Common myeloid progenitor, CD34-positive (primary cell): ENCODE results near the gene JMJD8.

Source experiments
- CTCF ChIA-PET: fragments of 350-600 bp; sonication (Branson Sonifier 250); formaldehyde crosslinking; loops from one replicate; lab custom pipeline; 2021; ENCODE audit warnings: antibody characterized with exemption; lab: Charles Lee
- POLR2A ChIA-PET: fragments of 350-600 bp; sonication (Branson Sonifier 250); formaldehyde crosslinking; loops from one replicate; lab custom pipeline; 2021; ENCODE audit warnings: antibody characterized with exemption; lab: Charles Lee
- DNase-seq, 3 donors: peaks; one replicate each; pipeline versions ENCODE4 v3.0.0 to v3.0.0-alpha.2; 2013
- H3K27ac ChIP-seq, 2 experiments: 1 replicate in 1 of 2; 2 replicates in 1 of 2; pipeline ENCODE4 v1.7.0; 2013; ENCODE audit warnings: inconsistent platforms in 2 of 2, low read length in 2 of 2, mild to moderate bottlenecking in 2 of 2, low read depth in 1 of 2, moderate library complexity in 1 of 2; ENCODE audit not compliant: severe bottlenecking in 2 of 2, insufficient read depth in 1 of 2, poor library complexity in 1 of 2
- H3K27me3 ChIP-seq, 5 experiments: replicated peaks in 2 of 5; 1 replicate in 3 of 5; 2 replicates in 2 of 5; pipeline versions ENCODE4 v1.6.1 to v1.7.0; 2013; ENCODE audit warnings: low read length in 4 of 5, mild to moderate bottlenecking in 2 of 5, moderate library complexity in 2 of 5, inconsistent platforms in 1 of 5; ENCODE audit not compliant: insufficient read depth in 5 of 5, control insufficient read depth in 4 of 5
- H3K36me3 ChIP-seq, 4 experiments: 1 replicate in 2 of 4; 2 replicates in 2 of 4; pipeline versions ENCODE4 v1.6.1 to v1.7.0; 2013; ENCODE audit warnings: low read length in 3 of 4, control low read depth in 1 of 4, mild to moderate bottlenecking in 1 of 4; ENCODE audit not compliant: control insufficient read depth in 4 of 4, insufficient read depth in 4 of 4
- H3K4me1 ChIP-seq, 4 experiments: 1 replicate in 3 of 4; 2 replicates in 1 of 4; pipeline versions ENCODE4 v1.6.1 to v1.7.1; 2013; ENCODE audit warnings: low read length in 3 of 4, mild to moderate bottlenecking in 3 of 4, control low read depth in 1 of 4, inconsistent platforms in 1 of 4, moderate library complexity in 1 of 4; ENCODE audit not compliant: control insufficient read depth in 4 of 4, insufficient read depth in 4 of 4; ENCODE audit errors: control extremely low read depth in 1 of 4
- H3K4me3 ChIP-seq, 7 experiments: 1 replicate in 4 of 7; 2 replicates in 3 of 7; pipeline versions ENCODE4 v1.5.1 to v1.7.0; 2013; ENCODE audit warnings: mild to moderate bottlenecking in 7 of 7, low read length in 6 of 7, moderate library complexity in 6 of 7, inconsistent platforms in 2 of 7, low read depth in 2 of 7, control low read depth in 1 of 7; ENCODE audit not compliant: insufficient read depth in 4 of 7, control insufficient read depth in 1 of 7; ENCODE audit errors: extremely low read depth in 1 of 7
- H3K9me3 ChIP-seq, 5 experiments: 1 replicate in 4 of 5; 2 replicates in 1 of 5; pipeline versions ENCODE4 v1.6.1 to v1.7.1; 2013; ENCODE audit warnings: low read length in 4 of 5, mild to moderate bottlenecking in 2 of 5, inconsistent platforms in 1 of 5, low read depth in 1 of 5, moderate library complexity in 1 of 5; ENCODE audit not compliant: control insufficient read depth in 4 of 5, insufficient read depth in 2 of 5; ENCODE audit errors: control extremely low read depth in 1 of 5
- WGBS: methylation state at CpG from one replicate; pipeline ENCODE4 v1.1.5; 2013; ENCODE audit not compliant: insufficient coverage; 5-methylcytosine and 5-hydroxymethylcytosine counted together

JMJD8 gene

GRCh38 chr16:708959-709358 is 24.8 kb upstream of the JMJD8 start:
- 80% methylated on average over 2 of the region's 4 CpGs for WGBS

DNA sequence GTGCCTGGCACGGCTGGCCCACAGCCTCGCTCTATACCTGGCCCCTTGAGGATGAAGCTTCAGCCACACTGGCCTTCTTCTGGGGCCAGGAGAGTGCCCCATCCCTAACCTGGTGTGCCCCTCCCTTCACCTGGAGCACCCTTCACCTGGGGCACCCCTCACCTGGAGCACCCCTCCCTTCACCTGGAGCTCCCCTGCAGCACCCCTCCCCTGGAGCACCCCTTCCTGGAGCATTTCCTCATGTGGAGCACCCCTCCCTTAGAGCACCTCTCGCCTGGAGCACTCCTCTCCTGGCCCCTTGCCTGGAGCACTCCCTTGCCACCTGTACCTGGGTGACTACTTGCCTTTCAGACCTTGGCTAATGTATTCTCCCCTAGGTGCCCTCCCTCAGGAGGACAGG is 23.9 kb upstream of the JMJD8 start:
- Histone ChIP-seq H3K36me3 (no peaks in the 10 kb centered on the region), H3K27me3 (peaks cover 0 to 84% (median 24%) of the 10 kb centered on the region in 5 experiments), H3K4me1 (peaks cover 0 to 9% (median 3%) of the 10 kb centered on the region in 4 experiments), H3K9me3 (no peaks in the 10 kb centered on the region), H3K27ac (no peak overlapping the region), H3K4me3 (no peak overlapping the region)
- POLR2A ChIA-PET = no interaction called here
- 78% methylated on average over 3 of the region's 3 CpGs for WGBS
- no peak for DNase-seq
- CTCF ChIA-PET = interaction anchor here (0.9 to 2.0 kb wide), 3 partner anchors 12 to 94 kb away, joined by 3 to 7 read pairs (median 5); no protein-coding TSS in a partner anchor

More at GRCh38 chr16:708959-709358, 24.8 kb upstream of the JMJD8 start:
- H3K4me3 ChIP-seq = no peak overlapping the region
- no peaks in the 10 kb centered on the region for H3K9me3 ChIP-seq
- H3K27me3 ChIP-seq = peaks cover 0 to 80% (median 23%) of the 10 kb centered on the region in 5 experiments
- H3K4me1 ChIP-seq = peaks cover 0 to 10% (median 3%) of the 10 kb centered on the region in 4 experiments
- H3K36me3 ChIP-seq = no peaks in the 10 kb centered on the region
- CTCF ChIA-PET = interaction anchor here (2.0 to 5.6 kb wide), 3 partner anchors 34 to 93 kb away, joined by 5 to 104 read pairs (median 13); partner anchors contain the start of genes CHTF18 and RPUSD1
- no peak for DNase-seq
- H3K27ac ChIP-seq = no peak overlapping the region
- POLR2A ChIA-PET = no interaction called here

DNA sequence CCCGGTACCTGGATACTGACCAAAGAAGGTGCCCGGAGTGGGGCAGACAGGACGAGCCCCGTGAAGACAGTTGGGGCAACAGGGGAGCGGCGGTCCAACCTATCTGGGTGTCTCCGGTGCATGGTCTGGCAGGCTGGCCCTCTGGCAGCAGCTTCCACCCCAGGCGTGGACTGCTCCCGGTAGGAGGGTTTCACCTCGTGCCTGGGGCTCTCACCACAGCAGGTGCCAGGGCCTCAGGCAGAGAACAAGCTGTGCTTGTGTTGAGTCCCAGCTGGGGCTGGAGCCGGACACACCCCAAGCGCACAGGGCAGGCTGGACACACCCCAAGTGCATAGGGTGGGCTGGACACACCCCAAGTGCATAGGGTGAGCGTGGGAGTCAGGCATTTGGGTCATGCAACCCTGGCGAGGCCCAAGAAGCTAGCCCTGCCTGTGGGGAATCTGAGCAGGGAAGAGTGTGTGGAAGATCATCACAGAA is 23.0 kb upstream of the JMJD8 start:
- CTCF ChIA-PET = interaction anchor here (0.6 to 2.0 kb wide), 5 partner anchors 11 to 95 kb away, joined by 3 to 7 read pairs (median 4); no protein-coding TSS in a partner anchor

DNA sequence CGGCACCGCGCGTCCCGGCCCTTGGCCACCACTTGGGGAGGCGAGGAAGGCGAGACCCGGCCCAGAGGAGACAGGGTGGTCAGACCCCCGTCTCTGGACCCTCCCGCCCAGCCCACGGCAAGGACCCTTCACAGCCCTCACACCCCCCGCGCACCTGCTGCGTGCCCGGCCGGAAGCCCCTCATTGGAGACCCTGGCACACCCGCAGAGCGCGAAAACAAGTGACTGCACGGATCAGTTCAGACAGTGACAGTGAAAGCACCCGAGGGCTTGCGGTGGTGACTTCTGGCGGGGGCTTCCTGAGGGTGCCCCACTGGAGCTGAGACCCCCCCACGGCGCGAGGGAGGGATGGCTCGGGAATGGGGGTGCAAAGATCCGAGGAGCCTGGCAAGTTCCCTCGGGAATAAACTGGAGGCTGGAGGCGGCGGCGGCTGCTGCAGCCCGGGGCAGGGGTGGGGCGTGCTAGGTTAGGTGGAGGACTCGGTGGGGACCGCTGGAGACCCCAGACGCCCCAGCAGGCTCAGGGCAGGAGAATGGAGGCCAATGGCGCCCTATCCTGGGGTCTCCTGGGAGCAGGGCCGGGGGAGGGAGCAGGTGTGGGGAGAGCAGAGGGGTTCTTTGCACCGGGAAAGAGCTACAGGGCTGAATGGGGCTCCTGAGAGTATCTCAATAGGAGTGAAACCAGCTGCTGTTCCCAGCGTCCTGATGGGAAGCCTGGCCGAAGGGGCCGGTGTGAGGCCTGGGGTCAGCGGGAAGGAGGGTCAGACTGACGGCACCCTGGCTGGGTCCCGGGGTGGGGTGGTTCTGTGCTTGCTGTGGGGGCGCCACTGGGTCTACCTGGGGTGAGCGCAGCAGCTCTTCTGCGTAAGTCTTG is 22.3 kb upstream of the JMJD8 start:
- POLR2A ChIA-PET = interaction anchor here (0.6 kb wide), 1 partner anchor 69 kb away, joined by 3 read pairs; no protein-coding TSS in a partner anchor

More for the DNA sequence above, 23.0 kb upstream of the JMJD8 start:
- DNase-seq = no peak
- POLR2A ChIA-PET = interaction anchor here (0.6 kb wide), 1 partner anchor 68 kb away, joined by 3 read pairs; no protein-coding TSS in a partner anchor
- Histone ChIP-seq H3K4me3 (no peak overlapping the region), H3K27me3 (peaks cover 0 to 88% (median 31%) of the 10 kb centered on the region in 5 experiments), H3K27ac (no peak overlapping the region), H3K9me3 (no peaks in the 10 kb centered on the region), H3K36me3 (no peaks in the 10 kb centered on the region), H3K4me1 (peaks cover 0 to 9% (median 3%) of the 10 kb centered on the region in 4 experiments)
- 81% methylated on average over 3 of the region's 14 CpGs for WGBS

GRCh38 chr16:705431-706188 is 21.5 kb upstream of the JMJD8 start, which contains the start of gene FBXL16:
Gene FBXL16, minus strand, starts transcription at chr16:705801. Its CDS starts 8,396 bp downstream, at chr16:697405.
- no peaks in the 10 kb centered on the region for H3K36me3 ChIP-seq
- no peaks in the 10 kb centered on the region for H3K9me3 ChIP-seq
- 1% methylated on average over 62 of the region's 115 CpGs for WGBS
- POLR2A ChIA-PET = no interaction called here
- CTCF ChIA-PET = interaction anchor here (2.6 kb wide), 1 partner anchor 10 kb away, joined by 6 read pairs; no protein-coding TSS in a partner anchor
- peaks cover 0 to 97% (median 33%) of the 10 kb centered on the region in 5 experiments for H3K27me3 ChIP-seq
- H3K4me3 ChIP-seq = peak within 1 kb of the TSS in 2 of 7 experiments; percentile 16 to 52
- DNase-seq = no peak
- H3K27ac ChIP-seq = no peak within 1 kb of the TSS
- peaks cover 0 to 9% (median 3%) of the 10 kb centered on the region in 4 experiments for H3K4me1 ChIP-seq

More for the DNA sequence above, 22.3 kb upstream of the JMJD8 start:
- Histone ChIP-seq H3K27me3 (peaks cover 0 to 95% (median 30%) of the 10 kb centered on the region in 5 experiments), H3K9me3 (no peaks in the 10 kb centered on the region), H3K36me3 (no peaks in the 10 kb centered on the region), H3K4me3 (no peak overlapping the region), H3K4me1 (peaks cover 0 to 9% (median 3%) of the 10 kb centered on the region in 4 experiments), H3K27ac (no peak overlapping the region)
- 2% methylated on average over 36 of the region's 49 CpGs for WGBS
- no peak for DNase-seq
- CTCF ChIA-PET = interaction anchor here (1.3 to 2.6 kb wide), 3 partner anchors 10 to 14 kb away, joined by 4 to 7 read pairs (median 6); no protein-coding TSS in a partner anchor

GRCh38 chr16:704552-705380 is 20.6 kb upstream of the JMJD8 start:
- ChIA-PET POLR2A (no interaction called here), CTCF (interaction anchor here (0.6 to 2.6 kb wide), 2 partner anchors 10 to 1217 kb away, joined by 3 to 6 read pairs; no protein-coding TSS in a partner anchor)
- no peak overlapping the region for H3K27ac ChIP-seq
- DNase-seq = no peak
- H3K4me3 ChIP-seq = no peak overlapping the region
- H3K4me1 ChIP-seq = peaks cover 0 to 9% (median 3%) of the 10 kb centered on the region in 4 experiments
- peaks cover 0 to 97% (median 31%) of the 10 kb centered on the region in 5 experiments for H3K27me3 ChIP-seq
- H3K9me3 ChIP-seq = no peaks in the 10 kb centered on the region
- 13% methylated on average over 29 of the region's 50 CpGs for WGBS
- no peaks in the 10 kb centered on the region for H3K36me3 ChIP-seq
